Jurkat, Clone E6-1 (cell line): ENCODE data around the gene TAS1R3.
A peak's percentile ranks its signal among the peaks of the same experiment; 100 is the strongest.

Experiments
- DNase-seq: peaks from one replicate; pipeline ENCODE4 v3.0.0-alpha.2; 2011; ENCODE audit warnings: low read depth, low spot score
- H3K4me3 ChIP-seq: 2 replicates; pipeline ENCODE4 v1.5.1; 2011; ENCODE audit warnings: mild to moderate bottlenecking, low read length, control low read depth, moderate library complexity

Gene TAS1R3

GRCh38 chr1:1345860-1346500 lies 14.9 kb downstream of the TAS1R3 start:
- no peak for DNase-seq
- no peak overlapping the region for H3K4me3 ChIP-seq

- H3K4me3 ChIP-seq = no peak overlapping the region
- no peak for DNase-seq
Measured at GRCh38 chr1:1346501-1346890, 15.4 kb downstream of the TAS1R3 start.

- H3K4me3 ChIP-seq = no peak overlapping the region
Measured at GRCh38 chr1:1347026-1347595, 16.0 kb downstream of the TAS1R3 start.

GRCh38 chr1:1347663-1348419 lies 16.8 kb downstream of the TAS1R3 start:
- no peak for DNase-seq

More at GRCh38 chr1:1347026-1347595, 16.0 kb downstream of the TAS1R3 start:
- no peak for DNase-seq

GRCh38 chr1:1348420-1349255 lies 17.6 kb downstream of the TAS1R3 start:
- peak overlapping the region; percentile 70 for H3K4me3 ChIP-seq
- DNase-seq = no peak

More at GRCh38 chr1:1347663-1348419, 16.8 kb downstream of the TAS1R3 start:
- H3K4me3 ChIP-seq = peak overlapping the region; percentile 70

GRCh38 chr1:1349256-1350012 lies 18.4 kb downstream of the TAS1R3 start, which contains the start of gene DVL1:
Gene DVL1, minus strand, starts transcription at chr1:1349418. Its CDS starts 353 bp downstream, at chr1:1349065.
- DNase-seq = no peak
- peak within 1 kb of the TSS; percentile 70 for H3K4me3 ChIP-seq

- H3K4me3 ChIP-seq = no peak overlapping the region
- no peak for DNase-seq
Measured at GRCh38 chr1:1351511-1352427, 20.7 kb downstream of the TAS1R3 start.

GRCh38 chr1:1352786-1353388 lies 21.8 kb downstream of the TAS1R3 start:
- DNase-seq = no peak
- H3K4me3 ChIP-seq = no peak overlapping the region

- DNase-seq = no peak
- H3K4me3 ChIP-seq = no peak overlapping the region
Measured at GRCh38 chr1:1353389-1354151, 22.5 kb downstream of the TAS1R3 start.

GRCh38 chr1:1354271-1355247 lies 23.5 kb downstream of the TAS1R3 start:
- no peak for DNase-seq
- no peak overlapping the region for H3K4me3 ChIP-seq

GRCh38 chr1:1355416-1355815 lies 24.3 kb downstream of the TAS1R3 start:
- H3K4me3 ChIP-seq = no peak overlapping the region

GRCh38 chr1:1356166-1356795 lies 25.2 kb downstream of the TAS1R3 start:
- no peak overlapping the region for H3K4me3 ChIP-seq
- DNase-seq = no peak

More at GRCh38 chr1:1355416-1355815, 24.3 kb downstream of the TAS1R3 start:
- DNase-seq = no peak

GRCh38 chr1:1356796-1357401 lies 25.8 kb downstream of the TAS1R3 start:
- H3K4me3 ChIP-seq = no peak overlapping the region
- DNase-seq = no peak

GRCh38 chr1:1357871-1358432 lies 26.9 kb downstream of the TAS1R3 start:
- DNase-seq = no peak

More at GRCh38 chr1:1357871-1358432, 26.9 kb downstream of the TAS1R3 start:
- no peak overlapping the region for H3K4me3 ChIP-seq
